SJSA1 (cell line): ENCODE measurements around the gene RGPD3. TPM values are rescaled to one million over a fixed set of nuclear protein-coding genes. Genes with fewer than 3 reads are reported as not detected.
"Not testable (repeated sequence)": the region's sequence is repeated elsewhere in the genome, so short reads cannot be mapped to it uniquely, and the experiment has no call there.

Experiments
- DNase-seq, 2 experiments: peaks; one replicate each; pipeline ENCODE4 v3.0.0-alpha.2; 2015 to 2020; ENCODE audit warnings: low spot score in 2 of 2, low read depth in 1 of 2
- H3K27ac ChIP-seq: fragments of 250-450 bp; sonication (Bioruptor Pico); 2 replicates; pipeline ENCODE4 v1.5.1; 2020; ENCODE audit warnings: mild to moderate bottlenecking, moderate library complexity
- H3K27me3 ChIP-seq: fragments of 250-450 bp; sonication (Bioruptor Pico); replicated peaks from 2 replicates; pipeline ENCODE4 v1.5.1; 2020; ENCODE audit warnings: mild to moderate bottlenecking, moderate library complexity
- H3K36me3 ChIP-seq: fragments of 250-450 bp; sonication (Bioruptor Pico); 2 replicates; pipeline ENCODE4 v1.5.1; 2020; ENCODE audit warnings: mild to moderate bottlenecking
- H3K4me1 ChIP-seq: fragments of 250-450 bp; sonication (Bioruptor Pico); replicated peaks from 2 replicates; pipeline ENCODE4 v1.6.1; 2021; ENCODE audit warnings: mild to moderate bottlenecking
- H3K4me3 ChIP-seq: fragments of 250-450 bp; sonication (Bioruptor Pico); 2 replicates; pipeline ENCODE4 v1.5.1; 2020; ENCODE audit warnings: mild to moderate bottlenecking
- H3K9me3 ChIP-seq: fragments of 250-450 bp; sonication (Bioruptor Pico); replicated peaks from 2 replicates; pipeline ENCODE4 v1.5.1; 2020; ENCODE audit warnings: mild to moderate bottlenecking
- total RNA-seq: library from RNA; depleted of rRNA; stranded (reverse); fragments of >200 nt; shearing (Covaris generic); gene quantifications from 2 replicates; pipeline ENCODE4 v1.2.3, GENCODE V29; 2014

The RGPD3 gene
- total RNA-seq, 1 experiment from 2014 or later, result 0.39 TPM

GRCh38 chr2:106384548-106384947 lies 83.7 kb downstream of the RGPD3 start:
- not testable (repeated sequence) for H3K27ac ChIP-seq, H3K9me3 ChIP-seq, H3K36me3 ChIP-seq, H3K4me3 ChIP-seq, DNase-seq, H3K27me3 ChIP-seq, H3K4me1 ChIP-seq

- H3K4me1 ChIP-seq, DNase-seq, H3K27me3 ChIP-seq, H3K4me3 ChIP-seq, H3K36me3 ChIP-seq, H3K9me3 ChIP-seq, H3K27ac ChIP-seq: not testable (repeated sequence)
Measured at GRCh38 chr2:106381867-106382266, 86.3 kb downstream of the RGPD3 start.

GRCh38 chr2:106379567-106379966 lies 88.6 kb downstream of the RGPD3 start:
- not testable (repeated sequence) for H3K9me3 ChIP-seq, H3K27ac ChIP-seq, H3K27me3 ChIP-seq, DNase-seq, H3K4me1 ChIP-seq, H3K4me3 ChIP-seq, H3K36me3 ChIP-seq

- not testable (repeated sequence) for H3K4me3 ChIP-seq, H3K9me3 ChIP-seq, H3K4me1 ChIP-seq, H3K36me3 ChIP-seq, H3K27me3 ChIP-seq, DNase-seq, H3K27ac ChIP-seq
Measured at GRCh38 chr2:106369182-106369581, 99.0 kb downstream of the RGPD3 start.

GRCh38 chr2:106366204-106366885 lies 101.9 kb downstream of the RGPD3 start:
- DNase-seq, result no peak
- Histone ChIP-seq H3K4me3 (no peak overlapping the region), H3K27me3 (no peaks in the 10 kb centered on the region), H3K4me1 (no peaks in the 10 kb centered on the region), H3K9me3 (no peaks in the 10 kb centered on the region), H3K27ac (no peak overlapping the region), H3K36me3 (no peaks in the 10 kb centered on the region)

- no peaks in the 10 kb centered on the region for H3K27me3 ChIP-seq
- no peaks in the 10 kb centered on the region for H3K4me1 ChIP-seq
- H3K9me3 ChIP-seq, result no peaks in the 10 kb centered on the region
- DNase-seq, result no peak
- no peaks in the 10 kb centered on the region for H3K36me3 ChIP-seq
- no peak overlapping the region for H3K27ac ChIP-seq
- no peak overlapping the region for H3K4me3 ChIP-seq
Measured at GRCh38 chr2:106363791-106364190, 104.4 kb downstream of the RGPD3 start.

- H3K36me3 ChIP-seq, result no peaks in the 10 kb centered on the region
- H3K27ac ChIP-seq, result no peak overlapping the region
- H3K27me3 ChIP-seq, result no peaks in the 10 kb centered on the region
- H3K4me3 ChIP-seq, result no peak overlapping the region
- no peaks in the 10 kb centered on the region for H3K9me3 ChIP-seq
- no peaks in the 10 kb centered on the region for H3K4me1 ChIP-seq
- DNase-seq, result no peak
Measured at GRCh38 chr2:106362789-106363188, 105.4 kb downstream of the RGPD3 start.

- no peak overlapping the region for H3K27ac ChIP-seq
Measured at GRCh38 chr2:106359512-106359911, 108.7 kb downstream of the RGPD3 start.

GRCh38 chr2:106358521-106358920 lies 109.7 kb downstream of the RGPD3 start:
- no peaks in the 10 kb centered on the region for H3K36me3 ChIP-seq
- no peak for DNase-seq
- no peaks in the 10 kb centered on the region for H3K4me1 ChIP-seq
- no peak overlapping the region for H3K27ac ChIP-seq
- H3K9me3 ChIP-seq, result no peaks in the 10 kb centered on the region
- H3K27me3 ChIP-seq, result 0 out of 2 replicates have a peak, but pooled peaks cover 2% of the 10 kb centered on the region
- no peak overlapping the region for H3K4me3 ChIP-seq

More at GRCh38 chr2:106359512-106359911, 108.7 kb downstream of the RGPD3 start:
- H3K36me3 ChIP-seq, result no peaks in the 10 kb centered on the region
- H3K4me3 ChIP-seq, result no peak overlapping the region
- DNase-seq, result no peak
- no peaks in the 10 kb centered on the region for H3K4me1 ChIP-seq
- H3K9me3 ChIP-seq, result no peaks in the 10 kb centered on the region
- 0 out of 2 replicates have a peak, but pooled peaks cover 2% of the 10 kb centered on the region for H3K27me3 ChIP-seq

GRCh38 chr2:106358081-106358480 lies 110.1 kb downstream of the RGPD3 start:
- Histone ChIP-seq H3K4me3 (no peak overlapping the region), H3K36me3 (no peaks in the 10 kb centered on the region), H3K9me3 (no peaks in the 10 kb centered on the region), H3K27me3 (0 out of 2 replicates have a peak, but pooled peaks cover 2% of the 10 kb centered on the region), H3K4me1 (no peaks in the 10 kb centered on the region), H3K27ac (no peak overlapping the region)
- DNase-seq, result no peak

- no peaks in the 10 kb centered on the region for H3K36me3 ChIP-seq
- no peaks in the 10 kb centered on the region for H3K4me1 ChIP-seq
- H3K27me3 ChIP-seq, result 0 out of 2 replicates have a peak, but pooled peaks cover 2% of the 10 kb centered on the region
- no peak for DNase-seq
- no peak overlapping the region for H3K27ac ChIP-seq
- H3K4me3 ChIP-seq, result no peak overlapping the region
- H3K9me3 ChIP-seq, result no peaks in the 10 kb centered on the region
Measured at GRCh38 chr2:106356291-106356690, 111.9 kb downstream of the RGPD3 start.

GRCh38 chr2:106353676-106354075 lies 114.5 kb downstream of the RGPD3 start:
- 0 out of 2 replicates have a peak, but pooled peaks cover 2% of the 10 kb centered on the region for H3K27me3 ChIP-seq
- no peaks in the 10 kb centered on the region for H3K36me3 ChIP-seq
- H3K4me1 ChIP-seq, result no peaks in the 10 kb centered on the region
- H3K4me3 ChIP-seq, result no peak overlapping the region
- H3K9me3 ChIP-seq, result no peaks in the 10 kb centered on the region
- no peak overlapping the region for H3K27ac ChIP-seq
- DNase-seq, result no peak

- Histone ChIP-seq H3K4me3 (no peak overlapping the region), H3K27me3 (no peaks in the 10 kb centered on the region), H3K4me1 (no peaks in the 10 kb centered on the region), H3K27ac (no peak overlapping the region), H3K9me3 (no peaks in the 10 kb centered on the region), H3K36me3 (no peaks in the 10 kb centered on the region)
- DNase-seq, result no peak
Measured at GRCh38 chr2:106350980-106351379, 117.2 kb downstream of the RGPD3 start.

GRCh38 chr2:106344302-106344701 lies 123.9 kb downstream of the RGPD3 start:
- no peak overlapping the region for H3K4me3 ChIP-seq
- no peaks in the 10 kb centered on the region for H3K9me3 ChIP-seq
- no peak overlapping the region for H3K27ac ChIP-seq
- no peak for DNase-seq
- no peaks in the 10 kb centered on the region for H3K4me1 ChIP-seq
- H3K27me3 ChIP-seq, result no peaks in the 10 kb centered on the region
- H3K36me3 ChIP-seq, result no peaks in the 10 kb centered on the region

- Histone ChIP-seq H3K4me3 (no peak overlapping the region), H3K4me1 (no peaks in the 10 kb centered on the region), H3K27ac (no peak overlapping the region), H3K36me3 (no peaks in the 10 kb centered on the region), H3K9me3 (no peaks in the 10 kb centered on the region), H3K27me3 (no peaks in the 10 kb centered on the region)
- no peak for DNase-seq
Measured at GRCh38 chr2:106343274-106343673, 124.9 kb downstream of the RGPD3 start.
